HG03354 (cell line): Measurements from ENCODE around the gene RDH8.

Experiments
- ATAC-seq: cut with Tn5 transposase; IDR thresholded peaks from one replicate; pipeline ENCODE4 v1.9.1; 2021; ENCODE audit warnings: mild to moderate bottlenecking; ENCODE audit not compliant: unreplicated experiment, poor library complexity, severe bottlenecking

The RDH8 gene, protein sequence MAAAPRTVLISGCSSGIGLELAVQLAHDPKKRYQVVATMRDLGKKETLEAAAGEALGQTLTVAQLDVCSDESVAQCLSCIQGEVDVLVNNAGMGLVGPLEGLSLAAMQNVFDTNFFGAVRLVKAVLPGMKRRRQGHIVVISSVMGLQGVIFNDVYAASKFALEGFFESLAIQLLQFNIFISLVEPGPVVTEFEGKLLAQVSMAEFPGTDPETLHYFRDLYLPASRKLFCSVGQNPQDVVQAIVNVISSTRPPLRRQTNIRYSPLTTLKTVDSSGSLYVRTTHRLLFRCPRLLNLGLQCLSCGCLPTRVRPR

DNA sequence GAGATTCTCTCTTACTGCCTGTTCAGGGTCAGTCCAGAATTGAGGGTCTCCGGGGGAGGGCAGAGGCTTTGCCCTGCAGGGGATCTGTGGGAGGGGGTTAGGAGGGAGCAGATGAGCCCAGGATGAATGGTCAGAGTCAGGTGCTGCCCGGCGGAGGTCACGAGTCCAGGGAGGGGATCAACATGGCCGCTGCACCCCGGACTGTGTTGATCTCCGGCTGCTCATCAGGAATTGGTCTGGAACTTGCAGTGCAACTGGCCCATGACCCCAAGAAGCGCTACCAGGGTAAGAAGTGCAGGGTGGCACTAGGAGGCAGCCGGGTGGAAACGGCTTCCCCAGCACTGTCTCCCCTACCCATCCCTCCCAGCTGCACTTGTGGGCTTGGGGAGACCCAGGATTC, at the start of gene RDH8:
Gene RDH8, plus strand, starts transcription at position 168 of the 400 bp plus-strand sequence. Its CDS starts 15 bp downstream, at position 183.
- no peak for ATAC-seq

DNA sequence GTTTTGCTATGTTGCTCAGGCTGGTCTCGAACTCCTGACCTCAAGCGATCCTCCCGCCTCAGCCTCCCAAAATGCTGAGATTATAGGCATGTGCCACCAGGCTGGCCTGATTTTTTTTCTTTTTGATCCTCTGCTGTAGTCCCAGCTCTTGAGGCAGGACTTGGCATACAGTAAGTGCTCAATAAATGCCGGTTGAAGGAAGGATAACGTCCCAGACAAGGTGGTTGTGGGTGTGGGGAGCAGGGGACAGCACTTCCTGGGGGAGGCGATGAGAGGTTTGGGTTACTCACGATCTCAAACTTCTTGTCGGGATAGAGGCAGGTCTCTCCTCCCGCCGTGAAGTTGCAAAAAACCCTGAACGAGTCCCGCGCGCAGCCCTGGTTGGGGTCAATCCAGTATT, 47.3 kb upstream of the RDH8 start:
- no peak for ATAC-seq

DNA sequence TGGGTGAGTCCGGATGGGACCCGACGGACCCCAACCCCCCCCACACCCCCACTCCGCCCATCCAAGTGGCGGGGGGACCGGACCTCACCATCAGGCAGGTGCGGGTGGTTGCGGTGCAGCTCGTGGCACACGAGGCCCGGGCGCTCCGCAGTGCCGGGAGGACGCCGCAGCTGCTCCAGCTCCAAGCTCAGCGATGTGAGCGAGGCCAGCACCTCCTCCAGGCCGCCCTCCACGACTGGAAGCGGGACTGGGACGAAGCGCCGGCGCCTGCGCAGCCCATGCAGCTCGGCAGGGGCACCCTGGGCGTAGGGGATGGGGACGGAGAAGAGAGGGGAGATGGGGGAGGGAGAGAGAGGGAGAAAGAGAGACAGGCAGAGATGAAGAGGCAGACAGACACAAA, 46.8 kb upstream of the RDH8 start:
- no peak for ATAC-seq

DNA sequence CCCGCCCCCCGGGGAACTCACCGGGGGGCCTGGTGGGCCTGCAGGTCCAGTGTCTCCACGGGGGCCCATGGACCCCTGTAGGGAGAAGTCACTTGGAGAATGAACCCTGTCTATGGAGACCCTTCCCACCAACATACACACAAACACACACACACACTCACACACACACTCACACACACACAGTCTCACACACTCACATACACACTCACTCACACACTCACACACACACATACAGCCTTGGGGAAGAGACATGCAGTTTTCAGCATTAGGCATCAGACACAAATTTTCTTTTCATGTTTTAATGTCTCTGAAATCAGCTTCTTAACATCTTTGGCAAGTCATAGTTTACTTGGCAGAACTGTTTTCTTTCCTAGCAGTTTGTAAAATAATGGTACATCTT, 46.0 kb upstream of the RDH8 start:
- ATAC-seq = no peak

DNA sequence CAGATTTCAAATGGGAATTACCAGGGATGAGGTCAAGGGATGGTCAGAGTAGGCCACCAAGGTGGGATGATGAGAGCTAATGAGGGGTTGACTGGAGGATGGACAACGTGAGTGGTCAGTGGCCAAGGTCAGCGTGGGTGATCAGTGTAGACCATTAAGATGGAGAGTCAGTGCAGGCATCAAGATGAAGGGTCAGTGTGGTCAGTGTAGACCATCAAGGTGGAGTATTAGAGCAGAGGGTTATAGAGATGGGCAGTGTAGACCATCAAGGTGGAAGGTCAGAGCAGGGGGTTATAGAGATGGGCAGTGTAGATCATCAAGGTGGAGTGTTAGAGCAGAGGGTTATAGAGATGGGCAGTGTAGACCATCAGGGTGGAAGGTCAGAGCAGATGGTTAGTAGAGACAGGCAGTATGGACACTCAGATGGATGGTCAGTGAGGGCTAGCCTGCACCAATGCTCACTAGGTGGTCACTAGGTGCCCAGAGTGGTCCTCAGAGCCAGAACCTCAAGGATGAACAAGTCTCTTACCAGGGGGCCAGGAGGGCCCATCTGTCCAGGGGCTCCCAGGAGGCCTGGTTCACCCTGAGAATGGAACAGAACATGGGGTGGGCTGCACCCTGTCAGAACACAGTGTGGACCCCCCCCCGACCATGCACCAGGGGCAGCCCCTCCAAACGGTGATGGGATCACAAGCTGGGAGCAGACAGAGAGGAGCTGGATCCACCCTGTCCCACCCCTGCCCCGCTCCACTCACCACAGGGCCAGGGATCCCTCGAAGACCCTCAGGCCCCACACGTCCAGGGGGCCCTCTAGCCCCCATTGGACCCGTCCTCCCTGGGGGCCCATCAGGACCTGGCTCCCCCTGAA, 44.2 kb upstream of the RDH8 start:
- ATAC-seq = no peak

DNA sequence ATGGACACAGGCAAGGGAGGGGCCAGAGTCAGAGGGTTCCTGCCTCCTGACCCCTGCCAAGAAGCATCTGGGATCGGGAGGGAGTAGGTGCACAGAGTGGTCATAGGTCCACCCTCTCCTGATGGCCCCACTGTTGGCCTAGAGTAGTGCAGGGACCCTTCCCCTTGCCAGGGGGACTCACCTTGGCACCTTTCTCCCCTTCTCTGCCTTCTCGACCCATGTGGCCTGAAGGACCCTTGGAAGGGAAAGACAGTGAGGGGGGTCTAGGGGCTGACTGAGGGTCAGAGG, 43.7 kb upstream of the RDH8 start:
- ATAC-seq = no peak

DNA sequence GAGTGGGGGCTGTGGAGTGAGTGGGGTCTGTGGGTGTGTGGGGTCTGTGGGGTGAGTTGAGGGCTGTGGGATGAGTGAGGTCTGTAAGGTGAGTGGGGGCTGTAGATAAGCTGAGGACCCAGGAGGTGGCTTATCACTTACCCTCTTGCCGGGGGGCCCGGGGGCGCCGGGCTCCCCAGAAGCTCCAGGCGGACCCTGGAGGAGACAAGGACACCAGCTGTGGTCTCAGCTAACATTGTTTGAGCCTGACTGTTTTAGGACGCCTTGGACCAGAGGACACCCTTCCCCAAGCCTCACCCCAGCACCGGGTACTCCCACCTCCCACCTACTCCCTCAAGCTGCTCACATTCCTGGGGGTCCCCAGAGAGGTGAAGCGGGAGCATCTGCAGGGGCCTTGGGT, 42.8 kb upstream of the RDH8 start:
- no peak for ATAC-seq

DNA sequence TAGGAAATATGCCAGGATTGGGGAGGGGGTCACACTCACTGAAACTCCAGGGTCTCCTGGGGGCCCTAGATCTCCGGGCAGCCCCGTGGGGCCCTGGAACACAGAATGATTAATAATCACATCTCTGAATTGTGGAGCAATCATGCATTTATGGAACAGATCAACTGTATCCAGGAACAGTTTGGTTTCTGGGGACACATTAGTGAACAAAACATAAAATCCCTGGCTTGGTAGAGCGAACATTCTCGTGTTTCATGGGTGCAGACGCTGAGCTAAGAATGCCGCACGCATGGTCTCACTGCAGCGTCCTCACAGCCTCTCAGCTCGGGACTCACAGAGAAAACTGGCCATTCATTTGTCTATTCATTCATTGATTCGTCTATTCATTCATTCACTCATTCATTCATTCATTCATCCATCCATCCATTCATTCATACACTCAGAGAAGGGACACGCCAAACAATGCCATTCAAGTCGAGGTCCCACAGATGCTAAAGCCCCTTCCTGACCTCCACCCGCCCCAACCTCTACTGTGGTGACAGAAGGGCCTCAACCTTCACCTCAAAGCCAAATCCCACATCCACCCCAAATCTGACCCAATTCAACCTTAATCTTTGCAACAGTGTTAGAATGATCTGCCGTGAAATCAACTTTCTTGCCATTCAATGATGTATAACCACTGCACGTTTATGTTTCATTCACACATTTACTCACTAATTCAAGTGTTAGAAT, 42.0 kb upstream of the RDH8 start:
- ATAC-seq = no peak

DNA sequence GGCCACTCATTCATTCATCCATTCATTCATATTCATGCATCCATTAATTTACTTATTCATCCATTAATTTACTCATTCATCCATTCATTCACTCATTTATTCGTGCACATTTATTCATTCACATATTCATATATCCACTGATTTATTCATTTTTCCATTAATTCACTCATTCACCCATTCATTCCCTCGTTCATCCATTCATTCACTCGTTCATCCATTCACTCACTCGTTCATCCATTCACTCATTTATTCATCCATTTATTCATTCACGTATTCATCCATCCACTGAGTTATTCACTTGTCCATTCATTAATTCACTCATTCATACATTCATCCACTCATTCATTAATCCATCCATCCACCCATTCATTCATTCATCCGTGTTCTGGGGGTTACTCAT, 41.2 kb upstream of the RDH8 start:
- no peak for ATAC-seq

DNA sequence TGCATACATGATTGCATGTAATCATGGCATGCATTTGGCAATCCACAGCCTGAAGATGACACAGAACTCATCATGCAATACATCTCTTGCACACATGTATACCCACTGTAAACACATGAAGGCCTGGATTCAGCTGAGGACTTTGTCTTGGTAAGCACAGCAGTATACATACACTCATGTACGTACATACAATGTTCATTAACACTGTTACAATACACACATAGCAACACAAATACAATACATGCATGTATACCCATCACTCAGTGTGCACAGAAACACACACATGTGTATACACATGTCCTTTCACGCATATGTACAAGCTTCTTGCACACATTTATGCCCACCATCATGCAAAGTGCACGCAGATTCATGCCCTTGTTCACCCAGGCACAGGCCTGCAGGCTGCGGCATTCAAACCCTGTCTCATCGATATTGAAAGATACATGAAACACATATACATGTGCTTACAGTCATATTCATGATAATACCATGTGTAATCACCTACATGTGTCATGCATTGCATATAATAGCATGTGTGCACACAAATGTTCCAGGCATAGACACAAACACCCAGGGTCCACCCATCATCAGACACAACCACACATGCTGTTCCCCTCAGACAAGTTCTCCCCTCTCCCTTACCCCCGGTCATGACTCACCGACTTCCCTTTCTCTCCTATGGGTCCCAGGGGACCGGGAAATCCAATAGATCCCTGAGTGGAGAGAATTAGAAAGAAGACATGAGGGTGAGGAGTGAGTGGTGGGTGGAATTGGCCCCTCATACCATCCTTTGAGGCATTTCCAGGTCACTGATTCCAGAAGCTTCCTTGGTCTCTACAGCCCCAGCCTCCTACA, 31.6 kb upstream of the RDH8 start:
- no peak for ATAC-seq

DNA sequence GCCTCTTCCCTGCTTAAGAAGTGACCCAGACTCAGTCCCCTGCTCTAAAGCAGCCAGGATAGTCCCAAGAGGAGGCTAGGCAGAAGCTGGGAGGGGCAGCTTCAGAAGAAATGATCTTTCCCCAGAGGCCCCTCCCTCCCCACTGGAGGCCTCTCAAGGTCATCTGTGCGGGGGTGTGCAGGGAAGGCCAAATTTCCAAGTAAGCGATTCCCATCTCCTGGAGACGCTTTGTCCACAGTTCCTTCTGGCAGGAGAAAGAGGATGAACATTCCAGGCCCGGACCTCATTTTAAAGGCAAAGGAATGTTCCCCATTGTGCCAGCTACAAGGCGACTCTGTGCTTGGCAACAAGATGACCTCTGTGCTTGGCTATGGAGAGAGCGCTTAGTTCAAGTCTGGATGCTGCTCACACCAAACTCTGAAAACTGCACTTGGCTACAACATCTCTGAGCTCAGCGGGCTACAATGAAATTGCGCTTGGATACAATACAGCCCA, 26.4 kb upstream of the RDH8 start:
- ATAC-seq = no peak

DNA sequence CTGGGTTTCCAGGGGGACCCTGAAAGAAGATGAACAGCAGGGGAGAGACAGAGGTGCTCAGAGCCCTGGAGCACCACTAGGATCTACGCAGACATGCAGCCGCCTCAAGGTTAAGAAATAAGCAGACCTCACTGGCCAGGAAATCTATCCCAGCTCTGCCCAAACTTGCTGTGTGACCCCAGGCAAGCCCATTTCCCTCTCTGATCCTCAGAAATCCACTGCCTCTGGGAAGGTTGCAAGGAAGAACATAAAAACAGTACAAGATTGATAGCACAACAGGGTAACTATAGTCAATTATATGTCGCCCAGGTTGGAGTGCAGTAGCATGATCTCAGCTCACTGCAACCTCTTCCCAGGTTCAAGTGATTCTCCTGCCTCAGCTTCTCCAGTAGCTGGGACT, 23.8 kb upstream of the RDH8 start:
- no peak for ATAC-seq

DNA sequence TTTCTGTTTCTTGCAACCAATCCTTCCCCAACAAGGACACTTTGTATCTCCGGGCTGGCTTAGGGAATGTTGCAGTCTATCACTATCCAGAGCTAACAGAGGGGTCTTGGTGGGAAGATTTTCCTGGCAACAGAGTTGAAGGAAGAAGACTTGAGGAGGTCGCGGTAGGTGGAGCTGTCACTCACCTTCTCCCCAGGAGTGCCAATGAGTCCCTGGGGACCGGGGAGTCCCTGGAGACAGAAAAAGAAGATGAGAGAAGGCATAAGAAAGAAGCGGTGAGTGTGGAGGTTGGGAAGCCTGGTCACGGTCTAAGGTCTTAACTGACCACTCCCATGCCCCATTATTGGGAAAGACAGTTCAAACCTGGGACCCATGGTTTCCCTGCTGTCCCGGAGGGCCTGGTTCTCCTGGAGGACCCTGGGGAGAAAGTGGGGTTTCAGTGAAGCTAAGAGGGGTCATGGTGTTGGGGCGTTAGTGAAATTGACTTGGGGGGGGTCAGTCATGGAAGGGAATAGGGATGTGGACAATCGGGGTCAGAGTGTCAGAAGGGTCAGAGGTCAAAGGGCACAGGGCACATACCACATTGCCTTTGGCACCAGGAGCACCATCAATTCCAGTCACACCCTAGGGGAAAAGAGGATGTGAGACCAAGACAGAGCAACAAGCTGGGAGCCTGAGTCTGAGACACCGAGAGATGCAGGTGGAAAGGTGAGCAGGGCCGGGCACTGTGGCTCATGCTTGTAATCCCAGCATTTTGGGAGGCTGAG, 21.7 kb upstream of the RDH8 start:
- ATAC-seq = no peak

DNA sequence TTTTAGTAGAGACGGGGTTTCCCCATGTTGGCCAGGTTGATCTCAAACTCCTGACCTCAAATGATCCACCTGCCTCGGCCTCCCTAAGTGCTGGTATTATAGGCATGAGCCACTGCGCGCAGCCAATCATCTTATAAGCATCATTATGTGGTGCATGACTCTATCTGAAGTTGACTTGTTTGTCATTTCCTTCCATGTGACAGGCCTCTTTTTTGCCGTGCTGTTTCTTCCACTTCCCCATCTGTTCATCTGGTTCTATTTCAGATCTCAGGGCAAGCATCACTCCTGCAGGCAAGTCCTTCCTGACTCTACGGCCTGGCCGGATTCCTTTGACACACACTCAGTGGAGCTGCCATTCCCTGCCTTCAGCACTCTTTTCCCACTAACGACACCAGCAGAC, 18.2 kb upstream of the RDH8 start:
- no peak for ATAC-seq

DNA sequence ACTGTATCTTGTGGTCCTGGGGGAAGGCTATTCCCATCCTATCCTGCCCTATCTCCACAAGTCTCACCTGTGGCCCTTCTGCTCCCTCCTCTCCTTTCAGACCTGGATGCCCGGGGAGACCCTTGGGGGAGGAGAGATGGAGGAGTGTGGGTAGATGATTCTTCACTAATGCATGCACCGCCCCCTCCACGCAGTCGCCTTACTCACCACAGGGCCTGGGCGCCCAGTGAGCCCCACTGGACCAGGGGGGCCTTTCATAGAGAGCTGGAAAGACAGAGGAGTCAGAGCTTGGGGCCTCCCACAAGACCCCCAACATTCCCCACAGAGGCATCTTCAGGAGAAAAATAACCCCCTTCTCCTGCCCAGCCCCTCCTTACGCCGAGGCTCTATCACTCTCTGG, 17.3 kb upstream of the RDH8 start:
- no peak for ATAC-seq

DNA sequence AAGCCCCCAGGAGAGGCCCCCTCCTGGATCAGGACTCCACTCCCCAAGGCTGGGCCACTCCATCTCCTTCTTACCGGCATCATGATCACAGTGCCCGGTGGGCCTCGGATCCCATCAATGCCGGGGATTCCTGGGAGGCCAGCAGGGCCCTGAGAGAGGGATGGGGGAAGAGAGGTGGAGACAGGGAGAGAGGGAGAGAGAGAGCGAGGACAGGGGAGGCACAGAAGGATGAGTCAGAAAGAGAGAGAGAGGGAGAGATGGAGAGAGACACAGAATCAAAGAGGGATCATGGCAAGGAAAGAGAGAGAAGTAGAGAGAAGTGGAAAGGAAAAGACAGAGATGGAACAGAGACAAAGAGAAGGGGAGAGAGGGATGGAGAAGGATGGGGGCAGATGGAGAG, 16.7 kb upstream of the RDH8 start:
- ATAC-seq = no peak

DNA sequence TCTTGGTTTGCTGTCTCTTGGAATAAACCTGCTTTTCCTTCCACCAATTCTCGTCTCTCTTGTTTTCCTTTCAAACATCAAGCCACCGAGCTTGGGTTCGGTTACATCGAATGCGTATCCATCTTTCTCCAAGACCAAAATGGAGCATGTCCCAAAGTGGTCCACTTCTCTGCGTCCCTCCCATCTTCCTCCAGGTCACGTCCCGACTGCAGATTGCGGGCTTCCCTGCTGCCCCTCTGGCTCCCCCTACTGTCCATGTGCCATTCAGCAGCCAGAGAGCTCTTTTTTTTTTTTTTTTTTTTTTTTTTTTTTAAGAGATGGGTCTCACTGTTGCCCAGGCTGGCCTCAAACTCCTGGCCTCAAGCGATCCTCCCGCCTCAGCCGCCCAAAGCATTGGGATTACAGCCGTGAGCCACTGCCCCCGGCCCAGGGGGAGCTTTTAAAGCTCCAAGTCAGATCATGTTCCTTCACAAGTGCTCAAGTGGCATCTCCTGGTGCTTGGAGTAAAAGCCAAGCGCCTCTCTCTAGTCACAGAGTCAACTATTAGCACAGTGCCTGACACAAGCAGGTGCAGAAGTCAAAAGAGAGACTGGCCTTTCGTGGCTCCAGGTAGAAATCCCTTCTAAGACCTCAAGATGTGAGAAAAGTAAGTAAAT, 13.0 kb upstream of the RDH8 start:
- no peak for ATAC-seq

DNA sequence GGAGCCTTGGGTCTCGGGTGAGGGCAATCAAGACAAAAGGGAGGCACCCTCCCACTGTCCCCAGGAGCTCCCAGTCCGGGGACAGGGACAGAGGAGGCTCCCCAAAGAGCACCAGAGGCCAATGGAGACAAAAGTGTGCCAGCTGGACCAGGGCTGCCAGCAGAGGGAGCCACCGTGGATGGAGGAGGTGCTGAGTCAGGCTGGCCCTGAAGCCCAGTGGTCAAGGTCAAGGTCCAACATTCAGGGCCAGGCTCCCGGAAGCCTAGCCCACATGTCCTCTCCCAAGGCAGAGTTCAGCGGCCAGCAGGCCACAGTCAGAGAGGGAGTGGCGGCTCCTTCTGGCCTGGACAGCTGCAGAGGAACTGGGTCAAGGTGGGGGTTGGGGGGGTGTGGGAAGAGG, 11.4 kb upstream of the RDH8 start:
- ATAC-seq = no peak

DNA sequence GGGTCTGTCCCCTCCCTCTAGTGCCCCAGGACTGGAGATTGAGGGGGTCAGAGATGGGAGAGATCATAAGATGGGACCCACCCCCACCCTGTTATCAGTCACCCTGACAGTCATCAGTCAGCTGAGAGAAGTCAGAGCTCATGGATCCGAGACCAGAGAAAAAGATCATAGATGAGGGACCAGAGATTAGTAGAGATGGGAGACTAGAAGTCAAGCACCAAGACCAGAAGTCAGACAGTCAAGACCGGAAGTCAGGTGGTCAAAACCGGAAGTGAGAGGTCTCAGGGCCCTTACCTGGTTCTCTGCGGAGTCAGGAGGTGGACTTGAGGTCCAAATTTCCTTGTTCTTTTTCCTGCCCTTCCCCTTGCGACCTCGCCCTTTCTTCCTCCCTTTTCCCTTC, 10.0 kb upstream of the RDH8 start:
- ATAC-seq = no peak
